NCI-H146 treated with DMSO at 0.1 percent for 48 hours (cell line): Measurements from ENCODE around the gene SYNJ2.
A peak's percentile ranks its signal among the peaks of the same experiment; 100 is the strongest.

Experiments
- DNase-seq: peaks from one replicate; lab custom pipeline; 2025; ENCODE audit not compliant: unreplicated experiment; lab: John Stamatoyannopoulos, UW

SYNJ2 gene

DNA sequence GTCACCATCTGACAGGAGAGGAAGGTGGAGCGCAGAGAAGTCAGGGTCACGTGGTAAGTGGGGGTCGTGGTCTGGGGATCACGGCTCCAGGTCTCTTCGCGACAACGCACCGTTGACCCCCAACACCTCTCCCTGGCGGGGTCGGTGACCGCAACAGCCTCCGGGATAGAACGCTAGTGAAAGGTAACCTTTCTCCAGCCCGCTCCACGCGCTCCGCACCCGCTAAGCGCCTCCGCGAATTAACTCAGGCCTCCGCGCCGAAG is 600 bp upstream of the SYNJ2 start:
- no peak for DNase-seq

GRCh38 chr6:157982102-157982562 is 469 bp downstream of the SYNJ2 start:
- DNase-seq: peak; percentile 76

- no peak for DNase-seq
Observed at GRCh38 chr6:157982563-157983405, 1.1 kb downstream of the SYNJ2 start.

DNA sequence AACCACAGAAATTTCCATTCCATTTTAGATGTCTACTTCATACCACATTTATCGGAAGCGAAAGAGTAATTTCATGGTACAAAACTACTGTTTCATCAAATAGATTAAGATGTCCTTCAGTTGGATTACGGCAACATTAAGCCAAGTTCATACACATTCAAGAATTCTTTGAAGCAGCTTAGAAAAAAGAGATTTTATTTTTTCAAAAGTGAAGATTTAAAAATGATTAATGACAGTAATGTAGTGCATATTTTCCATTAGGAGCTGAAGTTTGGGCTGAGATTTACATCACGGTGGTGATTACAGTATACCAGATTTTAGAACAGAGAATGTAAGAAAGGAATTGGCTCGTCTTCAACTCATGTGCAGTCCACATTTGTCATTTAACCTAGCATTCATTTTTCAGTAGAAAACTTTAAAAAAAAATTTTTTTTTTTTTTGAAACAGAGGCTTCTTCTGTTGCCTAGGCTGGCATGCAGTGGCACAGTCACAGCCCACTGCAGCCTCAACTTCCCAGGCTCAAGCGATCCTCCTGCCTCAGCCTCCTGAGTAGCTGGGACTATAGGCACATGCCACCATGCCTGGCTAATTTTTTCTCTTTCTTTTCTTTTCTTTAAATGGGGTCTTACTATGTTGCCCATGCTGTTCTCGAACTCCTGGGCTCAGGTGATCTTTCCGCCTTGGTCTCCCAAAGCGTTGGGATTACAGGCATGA is 1.9 kb downstream of the SYNJ2 start:
- no peak for DNase-seq

- no peak for DNase-seq
Observed at GRCh38 chr6:157984128-157984527, 2.5 kb downstream of the SYNJ2 start.

- no peak for DNase-seq
Observed at GRCh38 chr6:157984686-157985225, 3.1 kb downstream of the SYNJ2 start.

GRCh38 chr6:157985378-157986155 is 3.9 kb downstream of the SYNJ2 start:
- DNase-seq: peak; percentile 96

- no peak for DNase-seq
Observed at GRCh38 chr6:157987788-157988699, 6.4 kb downstream of the SYNJ2 start.

- DNase-seq: no peak
Observed at GRCh38 chr6:157988700-157989063, 7.0 kb downstream of the SYNJ2 start.

DNA sequence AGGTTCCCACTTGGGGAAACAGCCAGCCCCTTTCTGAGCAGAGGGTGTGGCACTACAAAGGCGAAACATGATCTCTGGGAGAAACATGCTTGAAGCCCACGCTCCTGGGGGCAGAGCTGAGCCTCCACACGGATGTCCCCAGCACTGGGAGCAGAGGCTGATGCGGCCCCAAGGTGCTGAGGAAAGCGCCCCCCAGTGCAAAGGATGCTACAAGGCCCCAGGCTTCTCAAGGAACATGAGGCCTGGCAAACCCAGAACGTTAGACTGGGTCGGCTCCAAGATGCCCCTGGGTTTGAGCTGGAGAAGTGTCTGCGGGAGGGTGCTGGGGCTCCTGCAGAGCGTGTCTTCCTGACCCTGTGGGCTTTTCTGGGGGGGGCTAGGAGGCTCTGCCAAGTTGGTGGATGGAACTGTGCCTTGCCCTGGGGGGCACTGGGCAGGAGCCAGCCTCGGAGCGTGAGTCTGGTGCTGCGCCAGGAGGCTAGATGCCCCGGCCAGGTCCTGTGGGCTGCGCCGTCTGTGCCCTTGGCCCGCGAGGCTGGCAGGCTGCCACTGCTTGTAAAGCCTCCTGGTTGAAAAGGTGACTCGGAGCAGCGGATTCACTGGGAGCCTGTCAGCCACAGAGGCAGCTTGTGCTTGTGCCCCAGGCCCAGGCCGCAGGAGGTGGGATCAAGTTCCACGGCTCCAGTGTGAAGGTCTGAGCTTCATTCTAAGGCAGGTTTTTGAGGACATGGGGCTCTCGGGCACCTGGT is 8.1 kb downstream of the SYNJ2 start:
- DNase-seq: no peak

DNA sequence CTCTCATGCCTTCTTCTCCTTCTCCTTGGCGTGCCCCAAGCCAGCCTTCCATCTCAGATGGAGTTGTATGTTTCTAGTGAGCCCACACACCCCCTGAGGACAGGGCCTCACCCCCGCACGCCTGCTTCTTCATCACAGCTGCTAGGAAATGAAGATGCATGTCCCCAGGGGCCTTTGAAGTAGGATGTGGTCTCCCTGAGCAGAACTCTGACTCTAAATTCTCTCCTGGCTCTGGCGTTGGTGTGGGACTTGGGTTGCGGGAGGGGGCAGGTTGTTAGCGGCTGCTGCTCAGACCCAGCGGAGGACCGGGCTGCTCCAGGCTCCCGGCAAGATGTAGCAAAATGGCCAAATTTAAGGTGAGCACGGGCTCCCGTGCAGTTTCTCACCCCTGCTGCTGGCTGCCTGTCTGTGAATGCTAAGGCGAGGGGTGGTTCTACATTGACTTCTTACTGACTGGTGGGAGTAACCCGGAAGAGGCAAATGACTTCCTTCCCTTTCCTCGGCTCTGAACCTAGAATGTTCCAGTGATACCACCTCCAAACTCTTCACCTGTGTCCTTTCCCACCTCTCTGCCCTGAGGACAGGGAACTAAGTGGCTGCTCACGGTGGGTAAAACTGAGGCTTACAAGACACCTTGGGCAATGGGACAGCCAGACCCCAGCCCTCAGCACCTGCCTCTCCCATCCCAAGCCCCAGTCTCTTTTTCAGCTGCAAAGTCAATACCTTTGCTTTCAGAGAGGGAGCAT is 8.8 kb downstream of the SYNJ2 start:
- DNase-seq: no peak

GRCh38 chr6:157991067-157991432 is 9.4 kb downstream of the SYNJ2 start:
- no peak for DNase-seq

- no peak for DNase-seq
Observed at GRCh38 chr6:157993076-157993475, 11.4 kb downstream of the SYNJ2 start.

GRCh38 chr6:157994125-157994795 is 12.6 kb downstream of the SYNJ2 start:
- DNase-seq: no peak

DNA sequence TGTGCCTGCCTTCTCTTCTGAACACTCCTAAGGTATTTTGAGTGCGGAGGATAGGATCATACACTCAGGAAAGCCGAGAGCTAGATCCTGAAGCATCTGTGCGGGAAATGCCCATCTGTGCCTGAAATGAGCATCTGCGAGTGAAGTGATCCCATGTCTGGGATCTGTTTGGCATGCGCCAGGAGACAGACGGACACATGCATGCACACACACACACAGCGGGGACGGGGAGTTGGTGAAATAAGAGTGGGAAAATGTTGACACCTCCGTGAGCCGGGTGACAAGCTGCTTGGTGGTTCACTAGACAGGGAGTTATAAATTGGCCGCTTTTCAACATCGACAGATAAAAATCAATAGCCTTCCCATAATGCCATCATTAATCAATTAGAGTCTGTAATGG is 13.8 kb downstream of the SYNJ2 start:
- DNase-seq: no peak

- peak; percentile 74 for DNase-seq
Observed at GRCh38 chr6:157996201-157996712, 14.6 kb downstream of the SYNJ2 start.

DNA sequence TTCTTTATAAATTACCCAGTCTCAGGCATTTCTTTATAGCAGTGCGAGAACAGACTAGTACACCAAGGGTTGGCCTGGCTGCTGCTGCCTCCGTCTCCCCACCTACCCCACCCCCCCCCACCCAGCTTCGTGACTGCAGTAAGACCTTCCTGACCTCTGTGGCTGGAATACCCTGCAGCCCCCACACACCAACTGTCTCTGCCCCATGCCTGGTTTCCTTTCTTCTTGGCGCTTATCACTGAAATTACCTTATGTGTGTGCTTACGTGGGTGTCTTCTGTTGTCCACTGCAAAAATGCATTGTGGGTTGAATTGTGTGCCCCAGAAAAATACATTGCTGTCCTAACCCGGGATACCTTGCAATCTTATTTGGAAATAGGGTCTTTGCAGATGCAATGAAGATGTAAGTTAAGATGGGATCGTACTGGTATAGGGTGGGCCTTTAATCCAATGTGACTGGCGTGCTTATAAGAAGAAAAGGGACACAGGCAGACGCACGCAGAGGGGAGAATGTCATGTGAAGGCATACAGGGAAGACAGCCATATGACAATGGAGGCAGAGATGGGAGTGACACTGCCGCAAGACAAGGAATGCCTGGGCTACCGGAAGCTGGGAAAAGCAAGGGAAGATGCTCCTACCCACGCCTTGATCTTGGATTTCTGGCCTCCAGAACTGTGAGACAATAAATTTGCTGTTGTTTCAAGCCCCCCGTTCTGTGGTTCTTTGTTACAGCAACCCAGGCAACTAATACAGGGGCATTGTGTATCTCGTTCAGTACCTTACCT is 15.4 kb downstream of the SYNJ2 start:
- no peak for DNase-seq
